Measurements from ENCODE around the gene TRAK2.

- TF ChIP-seq CTCF (IDR thresholded peaks at IDR 0.05) = no peak
- no peak for TF ChIP-seq POLR2A (IDR thresholded peaks at IDR 0.05)
Measured at GRCh38 chr2:201436141-201436540, 15.1 kb downstream of the TRAK2 start.

Data from esophagus squamous epithelium (tissue), 4 donors.